HG03066 (cell line): ENCODE results near the gene ATOH8.

Source experiments
- ATAC-seq: cut with Tn5 transposase; IDR thresholded peaks from one replicate; pipeline ENCODE4 v1.9.1; 2021; ENCODE audit warnings: low read depth; ENCODE audit not compliant: unreplicated experiment

ATOH8 gene

GRCh38 chr2:85780316-85781012 is 26.7 kb downstream of the ATOH8 start:
- no peak for ATAC-seq

- ATAC-seq = no peak
Measured at GRCh38 chr2:85781013-85781332, 27.2 kb downstream of the ATOH8 start.

- ATAC-seq = no peak
Measured at GRCh38 chr2:85783796-85784195, 30.0 kb downstream of the ATOH8 start.

GRCh38 chr2:85784474-85784986 is 30.7 kb downstream of the ATOH8 start:
- ATAC-seq = no peak

- no peak for ATAC-seq
Measured at GRCh38 chr2:85785027-85785822, 31.4 kb downstream of the ATOH8 start.

- no peak for ATAC-seq
Measured at GRCh38 chr2:85785871-85786270, 32.1 kb downstream of the ATOH8 start.

GRCh38 chr2:85786444-85786843 is 32.7 kb downstream of the ATOH8 start:
- ATAC-seq = no peak

- ATAC-seq = no peak
Measured at GRCh38 chr2:85786865-85787264, 33.1 kb downstream of the ATOH8 start.

GRCh38 chr2:85787282-85787980 is 33.6 kb downstream of the ATOH8 start:
- no peak for ATAC-seq

- ATAC-seq = no peak
Measured at GRCh38 chr2:85787981-85788340, 34.2 kb downstream of the ATOH8 start.

- ATAC-seq = no peak
Measured at GRCh38 chr2:85788603-85789002, 34.8 kb downstream of the ATOH8 start.

- ATAC-seq = no peak
Measured at GRCh38 chr2:85789271-85789670, 35.5 kb downstream of the ATOH8 start.

GRCh38 chr2:85790032-85790431 is 36.2 kb downstream of the ATOH8 start:
- ATAC-seq = no peak

- no peak for ATAC-seq
Measured at GRCh38 chr2:85790499-85791188, 36.9 kb downstream of the ATOH8 start.

- ATAC-seq = no peak
Measured at GRCh38 chr2:85791704-85792565, 38.1 kb downstream of the ATOH8 start.

- ATAC-seq = no peak
Measured at GRCh38 chr2:85792783-85793441, 39.1 kb downstream of the ATOH8 start.

- no peak for ATAC-seq
Measured at GRCh38 chr2:85793584-85793983, 39.8 kb downstream of the ATOH8 start.

- ATAC-seq = no peak
Measured at GRCh38 chr2:85794038-85794441, 40.2 kb downstream of the ATOH8 start.

- no peak for ATAC-seq
Measured at GRCh38 chr2:85794491-85795121, 40.8 kb downstream of the ATOH8 start.
